ENCODE measurements around the gene ZNF37A.

ZNF37A gene

GRCh38 chr10:38159004-38159403, 64.9 kb downstream of the ZNF37A start:
- H3K9ac ChIP-seq = no peak overlapping the region
- no peaks in the 10 kb centered on the region for H3K27me3 ChIP-seq (ENCODE audit: control insufficient read depth, insufficient read depth, low read length)
- no peaks in the 10 kb centered on the region for H3K36me3 ChIP-seq (ENCODE audit: control insufficient read depth, insufficient read depth, low read length)
- no peaks in the 10 kb centered on the region for H3K4me1 ChIP-seq
- H3K27ac ChIP-seq = no peak overlapping the region
- H3K9me3 ChIP-seq (ENCODE audit: control insufficient read depth, low read length) = no peaks in the 10 kb centered on the region
- TF ChIP-seq CTCF (IDR thresholded peaks at IDR 0.05) = no peak
- no peaks in the 10 kb centered on the region for H3K79me2 ChIP-seq
- H3K4me2 ChIP-seq (ENCODE audit: low read length) = no peak overlapping the region
- no peak overlapping the region for H2AFZ ChIP-seq
- no peak overlapping the region for H3K4me3 ChIP-seq (ENCODE audit: low read depth, low read length)

- no peak overlapping the region for H3K4me3 ChIP-seq (ENCODE audit: low read depth, low read length)
- H3K27me3 ChIP-seq (ENCODE audit: control insufficient read depth, insufficient read depth, low read length) = no peaks in the 10 kb centered on the region
- no peak overlapping the region for H3K4me2 ChIP-seq (ENCODE audit: low read length)
- no peaks in the 10 kb centered on the region for H3K4me1 ChIP-seq
- no peak overlapping the region for H2AFZ ChIP-seq
- TF ChIP-seq CTCF (IDR thresholded peaks at IDR 0.05) = no peak
- H3K9me3 ChIP-seq (ENCODE audit: control insufficient read depth, low read length) = no peaks in the 10 kb centered on the region
- no peak overlapping the region for H3K27ac ChIP-seq
- H3K79me2 ChIP-seq = no peaks in the 10 kb centered on the region
- no peaks in the 10 kb centered on the region for H3K36me3 ChIP-seq (ENCODE audit: control insufficient read depth, insufficient read depth, low read length)
- no peak overlapping the region for H3K9ac ChIP-seq
Observed at GRCh38 chr10:38163617-38164016, 69.5 kb downstream of the ZNF37A start.

- H3K4me1 ChIP-seq = no peaks in the 10 kb centered on the region
- H3K9ac ChIP-seq = no peak overlapping the region
- no peak for TF ChIP-seq CTCF (IDR thresholded peaks at IDR 0.05)
- H3K4me2 ChIP-seq (ENCODE audit: low read length) = no peak overlapping the region
- no peaks in the 10 kb centered on the region for H3K36me3 ChIP-seq (ENCODE audit: control insufficient read depth, insufficient read depth, low read length)
- H3K4me3 ChIP-seq (ENCODE audit: low read depth, low read length) = no peak overlapping the region
- no peaks in the 10 kb centered on the region for H3K9me3 ChIP-seq (ENCODE audit: control insufficient read depth, low read length)
- no peaks in the 10 kb centered on the region for H3K79me2 ChIP-seq
- H3K27ac ChIP-seq = no peak overlapping the region
- no peak overlapping the region for H2AFZ ChIP-seq
- H3K27me3 ChIP-seq (ENCODE audit: control insufficient read depth, insufficient read depth, low read length) = no peaks in the 10 kb centered on the region
Observed at GRCh38 chr10:38174336-38174735, 80.2 kb downstream of the ZNF37A start.

DNA sequence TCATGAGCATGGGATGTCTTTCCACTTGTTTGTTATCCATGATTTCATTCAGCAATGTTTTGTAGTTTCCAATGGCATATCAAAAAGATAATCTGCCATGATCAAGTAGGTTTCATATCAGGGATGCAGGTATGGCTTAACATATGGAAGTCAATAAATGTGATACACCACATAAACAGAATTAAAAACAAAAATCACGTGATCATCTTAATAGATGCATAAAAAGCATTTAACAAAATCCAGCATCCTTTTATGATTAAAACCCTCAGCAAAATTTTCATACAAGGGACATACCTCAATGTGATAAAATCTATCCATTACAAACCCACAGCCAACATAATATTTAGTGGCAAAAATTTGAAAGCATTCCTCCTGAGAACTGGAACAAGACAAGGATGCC, 90.3 kb downstream of the ZNF37A start:
- Histone ChIP-seq H2AFZ (no peak overlapping the region), H3K9me3 (ENCODE audit: control insufficient read depth, low read length) (no peaks in the 10 kb centered on the region), H3K79me2 (no peaks in the 10 kb centered on the region), H3K36me3 (ENCODE audit: control insufficient read depth, insufficient read depth, low read length) (no peaks in the 10 kb centered on the region), H3K27me3 (ENCODE audit: control insufficient read depth, insufficient read depth, low read length) (no peaks in the 10 kb centered on the region), H3K4me1 (no peaks in the 10 kb centered on the region), H3K4me2 (ENCODE audit: low read length) (no peak overlapping the region), H3K27ac (no peak overlapping the region), H3K9ac (no peak overlapping the region), H3K4me3 (ENCODE audit: low read depth, low read length) (no peak overlapping the region)
- TF ChIP-seq CTCF (IDR thresholded peaks at IDR 0.05) = no peak
